Erythroblast (primary cell): ENCODE measurements around the gene TSPAN10.

Source experiments
- DNase-seq, 2 experiments: peaks; one replicate each; lab custom pipeline; 2025; lab: John Stamatoyannopoulos, UW
- GATA1 ChIP-seq: IDR thresholded peaks from 2 replicates; pipeline ENCODE4 v1.6.1; 2011; ENCODE audit warnings: low read depth, mild to moderate bottlenecking, control low read depth, low read length, moderate library complexity
- POLR2A ChIP-seq: IDR thresholded peaks from 2 replicates; pipeline ENCODE4 v1.6.1; 2011; ENCODE audit warnings: mild to moderate bottlenecking, low read length

The TSPAN10 gene

DNA sequence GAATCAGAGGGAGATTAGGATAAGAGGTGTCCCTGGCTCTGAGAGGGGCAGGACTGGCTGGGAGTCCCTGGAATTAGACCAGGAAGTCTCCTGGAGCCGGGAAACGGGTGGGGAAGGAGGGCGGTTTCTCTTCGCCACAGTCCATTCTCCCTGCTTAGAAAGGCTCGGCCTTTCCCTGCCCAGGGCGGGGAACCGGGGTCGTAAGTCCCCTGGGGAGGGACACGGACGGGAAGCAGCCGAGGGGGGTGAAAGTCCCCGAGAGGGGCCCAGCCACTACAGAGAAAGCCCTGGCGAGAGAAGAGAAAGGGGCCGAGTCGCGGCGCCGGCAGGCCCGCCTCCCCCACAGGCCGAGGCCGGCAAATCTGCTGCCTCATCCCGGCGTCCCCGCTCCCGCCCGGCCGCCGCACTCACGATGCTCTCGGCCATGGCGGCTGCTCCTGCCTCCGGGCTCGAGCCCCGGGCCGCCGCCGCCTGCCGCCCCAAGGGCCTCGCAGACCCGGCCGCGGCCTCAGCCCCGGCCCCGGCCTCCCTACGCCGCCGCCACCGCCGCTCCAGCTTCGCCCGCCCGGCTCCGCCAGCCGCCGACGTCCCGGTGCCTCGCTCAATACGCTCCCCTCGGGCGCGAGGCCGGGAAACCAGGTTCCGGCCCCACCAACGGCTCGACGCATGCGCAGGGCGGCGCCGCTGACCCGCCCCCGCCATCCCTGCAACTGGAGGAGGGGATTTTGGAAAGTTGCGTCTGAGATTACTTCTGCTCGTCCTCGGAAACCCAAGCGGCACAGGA lies at the start of gene TSPAN10, which contains the start of gene NPLOC4:
TSS of gene TSPAN10 (plus strand) at position 692 of the 784 bp plus-strand sequence. CDS start 5,217 bp downstream, outside the sequence.
TSS of gene NPLOC4 (minus strand) at position 608 of the 784 bp plus-strand sequence. CDS start at position 426, 182 bp downstream.
- peak; percentile 88 to 92 for DNase-seq
- TF ChIP-seq GATA1 (no peak), POLR2A (peak; percentile 82)

DNA sequence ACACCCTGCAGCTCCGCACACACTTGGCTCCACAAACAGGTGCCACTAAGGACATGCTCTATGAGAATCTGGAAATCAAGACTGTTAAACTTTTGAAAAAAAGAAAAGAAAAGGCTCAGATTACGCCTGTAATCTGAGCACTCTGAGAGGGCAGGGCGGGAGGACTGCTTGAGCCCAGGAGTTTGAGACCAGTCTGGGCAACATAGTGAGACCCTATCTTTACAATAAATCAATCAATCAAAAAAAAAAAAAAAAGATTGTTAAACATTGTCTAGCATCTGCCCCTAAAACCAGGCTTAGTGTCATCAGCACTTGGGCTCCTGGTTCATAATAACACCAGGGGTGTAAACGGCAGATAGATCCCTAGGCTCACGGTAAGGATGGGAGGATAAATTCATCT lies 47.4 kb upstream of the TSPAN10 start:
- TF ChIP-seq GATA1 (no peak), POLR2A (no peak)
- no peak for DNase-seq

DNA sequence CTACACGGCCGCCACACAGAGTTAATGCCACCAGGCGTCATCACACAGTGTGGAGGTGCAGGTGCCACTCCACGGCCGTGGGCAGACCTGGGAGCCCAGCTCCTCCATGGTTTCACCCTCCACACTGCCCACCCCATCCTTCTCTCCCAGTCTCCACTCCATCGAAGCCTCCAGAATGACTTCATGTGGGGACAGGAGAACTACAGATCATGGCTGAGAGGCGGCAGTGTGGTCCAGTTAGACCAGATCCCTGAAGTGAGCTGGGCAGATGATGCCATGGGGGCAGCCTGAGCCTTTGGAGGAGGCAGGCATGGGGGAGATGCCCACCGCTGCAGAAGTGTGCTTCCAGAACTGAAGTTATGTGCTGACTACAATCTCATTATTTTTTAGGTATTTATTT lies 46.9 kb upstream of the TSPAN10 start:
- no peak for DNase-seq
- no peak for TF ChIP-seq GATA1
- no peak for TF ChIP-seq POLR2A

GRCh38 chr17:81591971-81592370 lies 45.0 kb upstream of the TSPAN10 start:
- no peak for DNase-seq
- TF ChIP-seq POLR2A (no peak), GATA1 (no peak)

DNA sequence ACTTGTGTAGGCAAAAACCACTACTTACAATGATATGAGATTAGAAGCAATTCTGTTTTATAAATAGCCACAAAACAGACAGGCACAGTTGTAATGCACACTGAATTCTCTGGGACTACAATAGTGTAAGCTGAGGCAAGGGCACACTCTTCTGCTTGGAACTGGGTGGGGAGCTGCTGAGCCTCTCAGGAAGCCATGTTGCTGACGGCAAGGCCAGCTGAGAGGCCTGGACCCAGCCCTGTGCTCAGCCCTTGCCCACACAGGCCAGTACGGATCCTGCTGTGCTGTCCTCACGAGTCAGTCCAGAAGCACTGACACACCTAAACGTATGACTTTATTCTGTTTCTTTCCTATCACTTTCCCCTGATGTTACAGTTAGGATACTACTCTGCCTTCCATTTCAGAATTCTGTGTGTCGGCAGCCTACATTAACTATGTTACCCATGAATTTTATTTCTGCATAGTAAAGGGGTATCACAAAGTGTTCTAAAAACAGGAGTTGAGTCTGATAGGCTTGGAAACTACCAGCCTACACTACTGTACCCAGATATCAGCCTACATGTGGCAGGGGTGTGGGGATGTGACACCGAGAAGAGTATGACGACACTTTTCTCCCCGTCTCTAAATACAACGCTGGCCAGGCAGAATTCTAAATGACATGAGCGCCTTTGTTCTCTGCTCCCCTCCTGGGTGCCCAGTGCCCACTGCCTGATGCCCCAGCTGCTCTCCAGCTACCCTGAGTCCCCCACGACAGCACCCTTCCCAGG lies 43.7 kb upstream of the TSPAN10 start:
- DNase-seq, result no peak
- no peak for TF ChIP-seq POLR2A
- no peak for TF ChIP-seq GATA1

DNA sequence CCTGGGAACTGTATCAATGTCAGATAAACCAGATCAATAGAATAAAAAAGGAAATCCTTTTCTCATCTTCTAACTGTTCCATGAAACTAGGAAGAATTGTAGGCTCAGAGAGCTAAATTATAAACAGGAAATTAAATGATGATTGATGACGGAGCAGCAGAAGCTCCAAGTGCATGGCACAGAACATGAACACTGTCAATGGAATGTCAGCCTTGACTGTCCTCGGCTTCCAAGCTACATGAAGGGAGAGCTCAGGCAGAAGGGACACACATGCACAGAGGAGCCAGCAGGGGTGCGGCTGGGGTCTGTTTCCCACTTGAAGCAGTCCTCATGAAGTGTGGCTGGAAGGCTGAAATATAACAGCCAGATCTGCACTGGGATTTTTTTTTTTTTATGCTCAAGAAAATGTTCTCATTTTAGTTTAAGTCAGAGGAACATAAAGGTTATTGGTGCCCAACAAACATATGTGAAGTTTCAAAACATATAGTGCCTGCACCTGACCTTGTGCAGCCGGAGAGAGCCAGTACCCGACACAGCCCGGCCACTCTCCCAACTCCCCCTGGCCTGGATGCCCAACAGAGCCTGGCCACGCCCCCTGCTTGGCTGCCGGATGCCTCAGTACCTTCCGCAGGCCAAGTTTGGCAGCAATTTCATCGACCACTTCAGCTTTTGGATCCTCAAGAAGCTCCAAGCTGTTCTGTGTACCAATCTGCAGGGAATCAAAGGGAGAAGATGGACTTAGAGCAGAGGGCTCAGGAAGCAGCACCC lies 37.1 kb upstream of the TSPAN10 start:
- DNase-seq, result no peak

GRCh38 chr17:81601525-81602120 lies 35.4 kb upstream of the TSPAN10 start:
- DNase-seq, result peak; percentile 64 to 80
- TF ChIP-seq GATA1, result no peak
- no peak for TF ChIP-seq POLR2A

More for the DNA sequence above, 37.1 kb upstream of the TSPAN10 start:
- TF ChIP-seq GATA1 (no peak), POLR2A (no peak)

DNA sequence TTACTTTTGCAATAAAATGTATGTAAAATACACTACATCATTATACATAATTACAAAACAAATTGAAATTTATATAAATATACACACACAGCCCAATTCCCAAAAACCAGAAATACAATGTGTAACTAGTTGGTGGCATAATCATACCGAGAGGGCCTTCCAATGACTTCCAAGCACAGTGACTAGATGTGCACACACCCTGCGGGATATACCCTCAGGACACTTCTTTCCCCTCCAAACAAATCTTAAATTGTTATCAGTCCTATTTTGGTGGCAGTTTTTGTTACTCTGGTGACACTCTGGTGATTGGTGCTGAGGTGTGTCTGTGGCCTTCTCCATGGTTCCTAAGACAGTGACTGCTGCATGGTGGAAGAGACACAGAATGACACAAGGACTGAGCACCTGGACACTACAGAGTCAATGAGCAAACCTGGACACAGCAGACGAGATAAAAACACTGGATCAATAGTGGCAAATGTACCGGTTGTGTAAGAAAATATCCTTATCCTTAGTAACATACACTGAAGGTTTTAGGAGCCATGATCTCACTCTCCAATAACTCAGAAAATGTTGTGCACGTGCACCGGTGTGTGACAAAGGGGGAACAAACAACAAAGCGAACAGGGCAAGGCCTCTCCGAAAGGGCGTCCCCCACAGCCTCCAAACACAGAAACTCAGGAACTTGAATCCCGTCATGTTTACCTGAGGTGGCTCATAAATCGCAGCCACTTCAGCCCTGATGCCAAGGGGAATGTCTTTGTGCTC lies 33.0 kb upstream of the TSPAN10 start:
- TF ChIP-seq POLR2A (no peak), GATA1 (no peak)
- no peak for DNase-seq

- TF ChIP-seq GATA1 (no peak), POLR2A (no peak)
- no peak for DNase-seq
Measured at GRCh38 chr17:81607431-81607830, 29.6 kb upstream of the TSPAN10 start.

- DNase-seq, result no peak
- no peak for TF ChIP-seq POLR2A
- TF ChIP-seq GATA1, result no peak
Measured at GRCh38 chr17:81608082-81608481, 28.9 kb upstream of the TSPAN10 start.

GRCh38 chr17:81608605-81609004 lies 28.4 kb upstream of the TSPAN10 start:
- DNase-seq, result no peak
- no peak for TF ChIP-seq GATA1
- no peak for TF ChIP-seq POLR2A

DNA sequence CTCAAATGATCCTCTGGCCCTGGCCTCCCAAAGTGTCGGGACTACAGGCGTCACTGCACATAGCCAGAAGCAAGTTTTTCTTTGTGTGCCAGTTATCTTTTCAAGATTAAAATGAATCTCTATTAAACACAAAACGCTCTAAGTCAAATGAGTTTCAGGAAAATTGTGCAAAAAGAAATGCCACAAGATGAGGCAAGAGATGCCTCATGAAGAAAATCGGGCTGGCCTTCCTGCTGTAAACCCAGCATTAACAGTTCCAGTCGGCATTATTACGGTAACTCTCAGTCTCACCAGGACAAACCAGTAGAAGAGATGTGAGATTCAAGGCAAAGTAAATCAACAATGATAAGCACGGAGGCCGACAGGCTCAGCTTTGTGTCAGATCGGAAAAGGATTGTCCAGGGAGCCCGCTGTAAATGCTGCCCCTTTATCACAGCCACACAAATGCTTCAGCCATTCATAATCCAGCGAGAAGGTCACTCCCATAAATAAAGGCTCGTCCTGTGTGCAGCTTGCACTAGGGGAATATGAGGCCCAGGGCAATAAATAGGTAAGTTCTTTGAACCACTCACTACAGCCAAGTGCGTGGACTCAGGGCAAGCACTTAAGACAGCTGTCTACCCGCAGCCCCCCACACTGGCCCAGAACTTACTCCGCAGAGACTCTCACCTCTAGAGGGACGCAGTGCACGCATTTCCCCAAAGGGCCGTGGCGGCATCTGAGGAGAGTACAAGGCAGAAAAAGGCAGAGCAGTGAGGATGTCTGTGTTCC lies 27.3 kb upstream of the TSPAN10 start:
- TF ChIP-seq GATA1 (no peak), POLR2A (no peak)

More for the DNA sequence above, 27.3 kb upstream of the TSPAN10 start:
- DNase-seq, result no peak
